Endothelial cell of umbilical vein (primary cell): ENCODE measurements around the gene P2RX3. TPM values are rescaled to one million over a fixed set of nuclear protein-coding genes. Genes with fewer than 3 reads are reported as not detected.

Source experiments
- BruUV-seq: library from RNA; stranded (reverse); fragments of 400-500 nt; replicated peaks from 2 replicates; lab custom pipeline; 2021; lab: Mats Ljungman, UMichigan
- CTCF ChIA-PET: fragments of 300-600, 350-600 bp; sonication (Branson Sonifier 250); formaldehyde crosslinking; loops from one replicate; lab custom pipeline; 2021; ENCODE audit warnings: antibody characterized with exemption, inconsistent platforms; lab: Charles Lee
- POLR2A ChIA-PET: fragments of 300-600, 350-600 bp; sonication (Branson Sonifier 250); formaldehyde crosslinking; loops from one replicate; lab custom pipeline; 2021; ENCODE audit warnings: antibody characterized with exemption, inconsistent platforms; lab: Charles Lee
- DNase-seq: peaks from one replicate; pipeline ENCODE4 v3.0.0-alpha.2; 2011; ENCODE audit warnings: low read depth, low spot score
- FAIRE-seq: peaks from 2 replicates; lab custom pipeline; 2011; peaks lifted over from hg19 to GRCh38; lab: Jason Lieb, UNC
- H2AFZ ChIP-seq: 2 replicates; pipeline ENCODE4 v1.6.0; 2012; ENCODE audit warnings: low read depth, low read length, control low read depth, inconsistent platforms
- H3K27ac ChIP-seq: 2 replicates; pipeline ENCODE4 v1.5.1; 2011; ENCODE audit warnings: low read depth, mild to moderate bottlenecking, control low read depth, low read length, moderate library complexity; ENCODE audit not compliant: insufficient read depth
- H3K27me3 ChIP-seq, 2 experiments: 2 replicates each; pipeline versions ENCODE4 v1.6.0 to v1.6.1; 2011; ENCODE audit warnings: low read length in 2 of 2, mixed read lengths in 1 of 2; ENCODE audit not compliant: control insufficient read depth in 2 of 2, insufficient read depth in 2 of 2
- H3K36me3 ChIP-seq, 2 experiments: 2 replicates in 1 of 2; 3 replicates in 1 of 2; pipeline ENCODE4 v1.5.1; 2011; ENCODE audit warnings: low read length in 2 of 2, mild to moderate bottlenecking in 1 of 2, moderate library complexity in 1 of 2; ENCODE audit not compliant: control insufficient read depth in 2 of 2, insufficient read depth in 2 of 2; ENCODE audit errors: extremely low read depth in 1 of 2
- H3K4me1 ChIP-seq: 3 replicates; pipeline ENCODE4 v1.5.1; 2011; ENCODE audit warnings: mild to moderate bottlenecking, low read length; ENCODE audit not compliant: control insufficient read depth, insufficient read depth; ENCODE audit errors: extremely low read depth
- H3K4me2 ChIP-seq: 2 replicates; pipeline ENCODE4 v1.6.1; 2011; ENCODE audit warnings: low read length, control low read depth, mixed read lengths; ENCODE audit not compliant: insufficient read depth
- H3K4me3 ChIP-seq, 3 experiments: fragments of 200-600 bp in 1 of 3; sonication (generic), shearing (Covaris generic) in 1 of 3; replicated peaks in 1 of 3; 2 replicates each; pipeline ENCODE4 v1.5.1; 2011 to 2016; ENCODE audit warnings: control low read depth in 3 of 3, low read length in 3 of 3, mild to moderate bottlenecking in 2 of 3, inconsistent platforms in 1 of 3, low read depth in 1 of 3, moderate library complexity in 1 of 3; ENCODE audit not compliant: insufficient read depth in 1 of 3
- H3K79me2 ChIP-seq: 2 replicates; pipeline ENCODE4 v1.6.0; 2012; ENCODE audit warnings: low read length, inconsistent platforms; ENCODE audit not compliant: control insufficient read depth, insufficient read depth
- H3K9ac ChIP-seq: replicated peaks from 2 replicates; pipeline ENCODE3; 2011; ENCODE audit warnings: low read length, control low read depth; ENCODE audit not compliant: insufficient read depth; ENCODE audit errors: extremely low read depth
- H3K9me1 ChIP-seq: replicated peaks from 3 replicates; pipeline ENCODE4 v1.6.0; 2011; ENCODE audit warnings: mild to moderate bottlenecking, low read length; ENCODE audit not compliant: control insufficient read depth, insufficient read depth; ENCODE audit errors: extremely low read depth
- H3K9me3 ChIP-seq: replicated peaks from 2 replicates; pipeline ENCODE4 v1.5.1; 2012; ENCODE audit warnings: low read length, inconsistent platforms; ENCODE audit not compliant: control insufficient read depth, insufficient read depth
- H4K20me1 ChIP-seq: replicated peaks from 2 replicates; pipeline ENCODE3; 2011; ENCODE audit warnings: mild to moderate bottlenecking, low read length; ENCODE audit not compliant: control insufficient read depth, insufficient read depth; ENCODE audit errors: extremely low read depth
- CTCF ChIP-seq, 2 donors: IDR thresholded peaks; 1 replicate in 1 of 2; 2 replicates in 1 of 2; pipeline ENCODE4 v1.5.1; 2011; ENCODE audit warnings: low read length in 2 of 2, mild to moderate bottlenecking in 2 of 2, moderate library complexity in 2 of 2, control low read depth in 1 of 2, inconsistent platforms in 1 of 2, low read depth in 1 of 2; ENCODE audit not compliant: insufficient read depth in 1 of 2; ENCODE audit errors: extremely low read depth in 1 of 2
- EZH2 ChIP-seq: IDR thresholded peaks from 2 replicates; pipeline ENCODE4 v1.6.1; 2012; ENCODE audit warnings: borderline replicate concordance, low read depth, mild to moderate bottlenecking, moderate library complexity, low read length, inconsistent platforms; ENCODE audit not compliant: severe bottlenecking
- FOS ChIP-seq: IDR thresholded peaks from 2 replicates; pipeline ENCODE4 v1.6.1; 2011; ENCODE audit warnings: mild to moderate bottlenecking, low read length, moderate library complexity, borderline replicate concordance; ENCODE audit not compliant: insufficient read depth
- GATA2 ChIP-seq: IDR thresholded peaks from 2 replicates; pipeline ENCODE4 v1.7.0; 2011; ENCODE audit warnings: low read depth, mild to moderate bottlenecking, moderate library complexity, mixed read lengths, low read length; ENCODE audit not compliant: insufficient read length, insufficient read depth
- JUN ChIP-seq: IDR thresholded peaks from 2 replicates; pipeline ENCODE4 v1.6.1; 2011; ENCODE audit warnings: borderline replicate concordance, low read depth; ENCODE audit not compliant: insufficient read length, insufficient read depth
- MYC ChIP-seq: IDR thresholded peaks from one replicate; pipeline ENCODE4 v1.6.1; 2011; ENCODE audit warnings: mild to moderate bottlenecking, low read depth, low read length
- POLR2A ChIP-seq: IDR thresholded peaks from 2 replicates; pipeline ENCODE4 v1.6.1; 2012; ENCODE audit warnings: low read depth, mild to moderate bottlenecking, control low read depth, low read length
- POLR2AphosphoS5 ChIP-seq: IDR thresholded peaks from 2 replicates; pipeline ENCODE4 v1.6.1; 2012; ENCODE audit warnings: low read depth, mild to moderate bottlenecking, control low read depth, low read length, moderate library complexity; ENCODE audit not compliant: insufficient read depth
- dilution Hi-C: fragments of 300-500 bp; cut with MboI; formaldehyde crosslinking; loops from one replicate; pipeline ENCODE4 v1.15.0; 2019; ENCODE audit warnings: low sequenced_read_pairs; ENCODE audit not compliant: extremely low pct_ligation_motif_present
- intact Hi-C: fragments of 100-400 bp; cut with micrococcal nuclease; formaldehyde crosslinking; loops from one replicate; pipeline ENCODE4 v1.10.0; 2022
- polyA plus RNA-seq, 4 experiments: library from polyadenylated mRNA; depleted of rRNA in 3 of 4; stranded (reverse) in 3 of 4; unstranded in 1 of 4; fragments of >200 nt; gene quantifications; 2 replicates each; pipeline versions ENCODE4 v1.2.1 to v1.2.3, GENCODE V29; 2011 to 2012; ENCODE audit warnings: missing spikeins in 1 of 4
- total RNA-seq: library from RNA; stranded (reverse); gene quantifications from 2 replicates; pipeline ENCODE4 v1.2.3, GENCODE V29; 2021
- TF ChIP-seq, protein P1 (sequence below): IDR thresholded peaks from 2 replicates; pipeline ENCODE4 v1.6.1; 2011; ENCODE audit not compliant: insufficient read depth, insufficient read length

The P2RX3 gene
- total and polyA plus RNA-seq, 2 donors (not counting 3 experiments of a cell fraction or from before 2014, with no cell fraction given), result not detected

- dilution Hi-C loops, result no loop called here
- H4K20me1 ChIP-seq, result no peaks in the 10 kb centered on the region
- H3K9me3 ChIP-seq, result no peaks in the 10 kb centered on the region
- intact Hi-C loops, result loop anchor here (10.0 kb wide), 1 partner anchor 1260 kb away; the partner anchor contains the start of genes LPXN and ZFP91
- no peak overlapping the region for H3K27ac ChIP-seq
- CTCF ChIA-PET, result interaction anchor here (2.6 kb wide), 1 partner anchor 10 kb away, joined by 6 read pairs; the partner anchor contains the start of gene TNKS1BP1
- H2AFZ ChIP-seq, result no peak overlapping the region
- H3K36me3 ChIP-seq, result peaks cover 14 to 48% of the 10 kb centered on the region in 2 experiments
- H3K4me3 ChIP-seq, result no peak overlapping the region
- no TSS peak for BruUV-seq
- H3K4me1 ChIP-seq, result peaks cover 13% of the 10 kb centered on the region
- peaks cover 13% of the 10 kb centered on the region for H3K79me2 ChIP-seq
- no peak for FAIRE-seq
- POLR2A ChIA-PET, result no interaction called here
- no peak overlapping the region for H3K9ac ChIP-seq
- no peaks in the 10 kb centered on the region for H3K27me3 ChIP-seq
- DNase-seq, result no peak
- TF ChIP-seq FOS, result no peak
- no peak for TF ChIP-seq MYC
- no peak for TF ChIP-seq CTCF (IDR thresholded peaks at IDR 0.05; ENCODE audit: extremely low read depth in 1 of 2, insufficient read depth in 1 of 2, low read depth in 1 of 2, low read length in 2 of 2)
- TF ChIP-seq EZH2, result no peak
- TF ChIP-seq POLR2A, result no peak
- no peak for TF ChIP-seq POLR2AphosphoS5
- no peak for TF ChIP-seq JUN
- TF ChIP-seq, protein P1, sequence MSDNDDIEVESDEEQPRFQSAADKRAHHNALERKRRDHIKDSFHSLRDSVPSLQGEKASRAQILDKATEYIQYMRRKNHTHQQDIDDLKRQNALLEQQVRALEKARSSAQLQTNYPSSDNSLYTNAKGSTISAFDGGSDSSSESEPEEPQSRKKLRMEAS, result no peak
- TF ChIP-seq GATA2, result no peak
- no peaks in the 10 kb centered on the region for H3K9me1 ChIP-seq
- no peak overlapping the region for H3K4me2 ChIP-seq
Measured at GRCh38 chr11:57314221-57314973, 23.8 kb upstream of the P2RX3 start.
